MCF 10A (cell line): ENCODE data around the gene DNAJB11. TPM values are rescaled to one million over a fixed set of nuclear protein-coding genes. Genes with fewer than 3 reads are reported as not detected.

Source experiments
- BruUV-seq: library from RNA; stranded (reverse); fragments of 400-500 nt; replicated peaks from 2 replicates; lab custom pipeline; 2021; lab: Mats Ljungman, UMichigan
- CTCF ChIA-PET: fragments of 300-600 bp; sonication (Branson Sonifier 250); formaldehyde crosslinking; extraction: SDS; loops from one replicate; lab custom pipeline; 2021; ENCODE audit warnings: antibody characterized with exemption, inconsistent platforms; lab: Yijun Ruan, JAX
- POLR2A ChIA-PET: fragments of 300-600, 350-650 bp; sonication (Branson Sonifier 250); formaldehyde crosslinking; extraction: SDS; loops from one replicate; lab custom pipeline; 2020; ENCODE audit warnings: antibody characterized with exemption, inconsistent platforms; lab: Yijun Ruan, JAX
- DNase-seq: peaks from one replicate; pipeline ENCODE4 v3.0.0-alpha.2; 2018; ENCODE audit not compliant: unreplicated experiment
- H3K27ac Mint-ChIP-seq: one replicate; pipeline ENCODE4 v1.8.0; 2022; ENCODE audit warnings: mild to moderate bottlenecking, low read depth, mixed read lengths; ENCODE audit not compliant: unreplicated experiment
- H3K27me3 Mint-ChIP-seq: one replicate; pipeline ENCODE4 v1.8.0; 2022; ENCODE audit warnings: mixed read lengths; ENCODE audit not compliant: insufficient read depth, unreplicated experiment
- H3K36me3 Mint-ChIP-seq: one replicate; pipeline ENCODE4 v1.8.0; 2022; ENCODE audit warnings: mild to moderate bottlenecking, moderate library complexity, mixed read lengths; ENCODE audit not compliant: insufficient read depth, unreplicated experiment
- H3K4me1 Mint-ChIP-seq: one replicate; pipeline ENCODE4 v1.8.0; 2022; ENCODE audit warnings: mixed read lengths; ENCODE audit not compliant: insufficient read depth, unreplicated experiment
- H3K4me3 Mint-ChIP-seq: one replicate; pipeline ENCODE4 v1.8.0; 2022; ENCODE audit warnings: mild to moderate bottlenecking, moderate library complexity, mixed read lengths; ENCODE audit not compliant: unreplicated experiment
- H3K9me3 Mint-ChIP-seq: one replicate; pipeline ENCODE4 v1.8.0; 2022; ENCODE audit warnings: mixed read lengths; ENCODE audit not compliant: unreplicated experiment
- CTCF ChIP-seq: fragments of 200-600 bp; IDR thresholded peaks from one replicate; pipeline ENCODE4 v1.8.0; 2022; ENCODE audit warnings: antibody characterized with exemption, mild to moderate bottlenecking; ENCODE audit not compliant: unreplicated experiment
- intact Hi-C: fragments of 100-400 bp; cut with micrococcal nuclease; formaldehyde crosslinking; loops from 2 replicates; pipeline ENCODE4 v1.14.1; 2022
- total RNA-seq: library from RNA; stranded (reverse); gene quantifications from 2 replicates; pipeline ENCODE4 v1.2.3, GENCODE V29; 2022

Gene DNAJB11
- total RNA-seq, 1 experiment from 2014 or later: 116 TPM

- DNase-seq: no peak
- intact Hi-C loops: no loop called here
- peaks cover 19% of the 10 kb centered on the region for H3K4me1 Mint-ChIP-seq
- POLR2A ChIA-PET: interaction anchor here (0.6 to 6.9 kb wide), 3 partner anchors 44 to 170 kb away, joined by 3 to 182 read pairs (median 3); partner anchors contain the start of gene EIF4A2
- CTCF ChIA-PET: interaction anchor here (0.6 to 5.8 kb wide), 8 partner anchors 13 to 635 kb away, joined by 3 to 100 read pairs (median 13); no protein-coding TSS in a partner anchor
- no peaks in the 10 kb centered on the region for H3K36me3 Mint-ChIP-seq
- no TSS peak for BruUV-seq
- H3K9me3 Mint-ChIP-seq: no peaks in the 10 kb centered on the region
- no peak for TF ChIP-seq CTCF
- no peak within 1 kb of the TSS for H3K4me3 Mint-ChIP-seq
- no peaks in the 10 kb centered on the region for H3K27me3 Mint-ChIP-seq
- H3K27ac Mint-ChIP-seq: peak within 1 kb of the TSS; percentile 43
These were observed 42.5 kb downstream of the DNAJB11 start, which contains the start of gene AHSG for GRCh38 chr3:186612721-186613636. TSS of gene AHSG (plus strand) at chr3:186613060. CDS start at chr3:186613142, 82 bp downstream.

- no peaks in the 10 kb centered on the region for H3K36me3 Mint-ChIP-seq
- DNase-seq: no peak
- CTCF ChIA-PET: interaction anchor here (0.6 to 5.8 kb wide), 21 partner anchors 9 to 669 kb away, joined by 3 to 100 read pairs (median 4); partner anchors contain the start of genes DNAJB11, EIF4A2 and TBCCD1
- intact Hi-C loops: no loop called here
- POLR2A ChIA-PET: interaction anchor here (0.9 to 6.9 kb wide), 6 partner anchors 12 to 193 kb away, joined by 3 to 182 read pairs (median 10); partner anchors contain the start of genes DNAJB11, EIF4A2 and RFC4
- no peaks in the 10 kb centered on the region for H3K9me3 Mint-ChIP-seq
- peaks cover 25% of the 10 kb centered on the region for H3K4me1 Mint-ChIP-seq
- H3K27me3 Mint-ChIP-seq: no peaks in the 10 kb centered on the region
- no TSS peak for BruUV-seq
- H3K27ac Mint-ChIP-seq: no peak overlapping the region
- H3K4me3 Mint-ChIP-seq: no peak overlapping the region
- no peak for TF ChIP-seq CTCF
These were observed 43.2 kb downstream of the DNAJB11 start for GRCh38 chr3:186613637-186614265.

GRCh38 chr3:186614266-186614596 is 43.7 kb downstream of the DNAJB11 start:
- Mint-ChIP-seq H3K4me3 (no peak overlapping the region), H3K27me3 (no peaks in the 10 kb centered on the region), H3K4me1 (peaks cover 25% of the 10 kb centered on the region), H3K36me3 (no peaks in the 10 kb centered on the region), H3K9me3 (no peaks in the 10 kb centered on the region), H3K27ac (no peak overlapping the region)
- no peak for TF ChIP-seq CTCF
- no TSS peak for BruUV-seq
- intact Hi-C loops: no loop called here
- ChIA-PET CTCF (interaction anchor here (0.6 to 5.8 kb wide), 39 partner anchors 9 to 1049 kb away, joined by 3 to 100 read pairs (median 4); partner anchors contain the start of genes DNAJB11, EIF4A2 and TBCCD1), POLR2A (interaction anchor here (0.6 to 6.9 kb wide), 15 partner anchors 9 to 511 kb away, joined by 3 to 182 read pairs (median 5); partner anchors contain the start of genes DNAJB11, EIF4A2 and RFC4)
- DNase-seq: no peak
